ENCODE results near the gene ANO9.
A peak's percentile ranks its signal among the peaks of the same experiment; 100 is the strongest.

Gene ANO9

DNA sequence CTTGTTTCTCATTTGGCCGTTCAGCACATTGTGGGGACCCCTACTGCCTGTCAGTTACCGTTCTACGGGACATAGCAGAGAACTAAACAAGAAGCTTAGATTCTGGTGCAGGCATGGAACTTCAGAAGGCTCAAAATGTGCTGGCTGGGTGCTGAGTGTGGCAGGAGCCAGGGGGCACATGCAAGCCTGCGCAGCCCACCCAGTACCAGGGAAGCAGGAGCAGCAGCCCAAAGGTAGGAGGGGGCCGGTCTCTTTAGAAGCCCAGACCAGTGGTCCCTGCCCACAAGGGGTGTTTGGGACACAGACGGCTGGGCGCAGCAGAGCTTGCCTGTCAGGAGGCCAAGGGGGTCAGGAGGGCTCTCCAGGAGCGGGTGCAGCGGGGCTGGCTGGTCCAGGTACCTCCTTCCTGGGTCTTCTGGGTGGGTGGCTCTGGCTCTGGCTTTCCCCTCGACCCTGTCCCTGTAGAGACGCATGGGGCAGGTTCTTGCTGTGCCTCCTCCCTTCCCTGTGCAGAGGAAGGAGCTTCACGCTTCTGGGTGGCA is 10.5 kb upstream of the ANO9 start:
- TF ChIP-seq ZNF274 (IDR thresholded peaks at IDR 0.05; ENCODE audit: low read depth, low read length) = no peak

DNA sequence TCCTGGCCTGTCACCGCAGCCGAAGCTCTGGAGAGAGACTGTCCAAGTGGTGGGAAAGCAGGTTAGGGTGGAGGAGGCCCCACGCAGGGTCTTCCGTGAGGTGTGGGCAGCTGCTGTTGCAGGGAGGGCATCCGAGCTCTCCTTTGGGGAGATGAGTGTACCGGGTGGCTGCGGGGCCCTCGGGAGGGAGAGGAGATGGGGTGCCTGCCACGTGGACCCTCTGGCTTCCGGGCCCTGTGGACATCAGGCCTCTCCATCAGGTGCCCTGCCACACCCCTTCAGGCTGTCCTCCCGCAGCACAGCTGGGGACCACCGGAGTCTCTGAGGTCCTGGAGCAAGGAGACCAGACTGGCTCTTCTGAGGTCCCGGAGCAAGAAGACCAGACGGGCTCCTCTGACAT is 9.9 kb upstream of the ANO9 start:
- no peak for TF ChIP-seq ZNF274 (IDR thresholded peaks at IDR 0.05; ENCODE audit: low read depth, low read length)
- no peak overlapping the region; the same call in 1 of the 2 replicates for H3K4me3 ChIP-seq (ENCODE audit: low read length)

More for the DNA sequence above, 10.5 kb upstream of the ANO9 start:
- H3K4me3 ChIP-seq (ENCODE audit: low read length) = no peak overlapping the region

DNA sequence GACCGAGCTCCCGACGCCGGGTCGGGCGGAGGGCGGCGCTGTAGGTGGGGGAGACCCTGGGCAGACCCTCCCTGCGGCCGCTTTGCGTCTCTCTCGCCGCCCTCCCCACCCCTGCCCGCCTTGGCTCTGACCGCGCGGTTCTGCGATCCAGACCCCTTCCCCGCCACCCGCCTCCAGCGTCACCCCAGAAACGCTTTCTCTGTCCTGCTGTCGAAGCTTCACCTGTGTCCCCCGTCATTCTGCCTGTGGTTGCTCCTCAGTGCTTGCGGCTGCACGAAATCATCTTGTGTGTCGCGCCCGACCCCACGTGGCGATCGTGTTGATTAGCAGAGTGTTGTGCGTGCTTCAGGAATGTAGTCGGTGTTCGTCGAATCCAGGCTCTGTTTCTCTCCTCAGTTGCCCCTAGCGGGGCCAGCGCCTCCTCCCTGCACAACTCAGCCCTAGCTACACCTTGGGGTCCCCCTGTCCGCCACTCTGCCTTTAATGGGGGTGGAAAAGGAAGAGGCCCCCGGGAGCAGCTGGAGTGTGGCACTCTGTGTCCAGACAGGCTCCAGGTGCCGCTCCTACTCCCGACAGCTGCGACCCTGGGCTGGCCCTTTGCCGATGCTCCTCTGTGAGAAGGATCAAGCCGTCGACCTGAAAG is 9.1 kb upstream of the ANO9 start:
- TF ChIP-seq ZNF274 (IDR thresholded peaks at IDR 0.05; ENCODE audit: low read depth, low read length) = no peak
- H3K4me3 ChIP-seq (ENCODE audit: low read length) = peak overlapping the region; percentile 90

DNA sequence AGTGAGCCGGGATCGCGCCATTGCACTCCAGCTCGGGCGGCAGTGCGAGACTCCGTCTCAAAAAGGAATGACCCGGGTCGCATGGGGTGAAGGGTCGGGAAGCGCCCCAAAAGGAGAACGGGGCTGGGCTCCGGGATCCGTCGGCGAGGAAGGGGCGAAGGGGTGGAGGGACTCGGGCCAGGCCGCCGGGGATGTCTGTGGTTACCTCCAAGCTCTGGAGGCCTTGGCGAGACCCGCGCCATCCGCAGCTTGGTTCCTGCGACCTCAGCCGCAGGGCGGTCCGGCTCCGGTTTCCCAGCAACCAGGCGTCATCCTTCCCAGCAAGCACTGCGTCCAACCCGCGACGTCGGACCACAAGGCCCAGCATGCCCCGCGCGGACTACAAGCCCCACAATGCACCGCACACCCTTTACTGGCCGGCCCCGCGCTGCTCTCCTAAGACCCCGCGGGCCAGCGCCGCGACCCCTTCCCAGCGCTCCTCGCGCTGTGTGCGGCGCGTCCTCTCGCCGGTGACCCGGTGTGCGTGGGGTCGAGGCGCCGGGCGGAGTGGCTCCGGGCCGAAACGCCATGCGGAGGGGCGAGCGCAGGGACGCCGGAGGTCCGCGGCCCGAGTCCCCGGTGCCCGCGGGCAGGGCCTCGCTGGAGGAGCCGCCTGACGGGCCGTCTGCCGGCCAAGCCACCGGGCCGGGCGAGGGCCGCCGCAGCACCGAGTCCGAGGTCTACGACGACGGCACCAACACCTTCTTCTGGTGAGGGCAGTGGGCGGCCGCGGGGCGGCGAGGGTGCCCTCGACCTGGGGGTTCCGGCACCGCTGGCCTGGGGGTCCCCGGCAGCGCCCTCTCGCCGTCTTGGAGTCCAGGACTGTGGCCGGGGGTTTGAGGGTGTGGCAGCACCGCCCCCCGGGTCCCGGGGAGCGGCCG is 8.3 kb upstream of the ANO9 start, which contains the start of gene PTDSS2:
TSS of gene PTDSS2 (plus strand) at position 391 of the 920 bp plus-strand sequence. CDS start at position 568, 177 bp downstream.
- TF ChIP-seq ZNF274 (IDR thresholded peaks at IDR 0.05; ENCODE audit: low read depth, low read length) = no peak

DNA sequence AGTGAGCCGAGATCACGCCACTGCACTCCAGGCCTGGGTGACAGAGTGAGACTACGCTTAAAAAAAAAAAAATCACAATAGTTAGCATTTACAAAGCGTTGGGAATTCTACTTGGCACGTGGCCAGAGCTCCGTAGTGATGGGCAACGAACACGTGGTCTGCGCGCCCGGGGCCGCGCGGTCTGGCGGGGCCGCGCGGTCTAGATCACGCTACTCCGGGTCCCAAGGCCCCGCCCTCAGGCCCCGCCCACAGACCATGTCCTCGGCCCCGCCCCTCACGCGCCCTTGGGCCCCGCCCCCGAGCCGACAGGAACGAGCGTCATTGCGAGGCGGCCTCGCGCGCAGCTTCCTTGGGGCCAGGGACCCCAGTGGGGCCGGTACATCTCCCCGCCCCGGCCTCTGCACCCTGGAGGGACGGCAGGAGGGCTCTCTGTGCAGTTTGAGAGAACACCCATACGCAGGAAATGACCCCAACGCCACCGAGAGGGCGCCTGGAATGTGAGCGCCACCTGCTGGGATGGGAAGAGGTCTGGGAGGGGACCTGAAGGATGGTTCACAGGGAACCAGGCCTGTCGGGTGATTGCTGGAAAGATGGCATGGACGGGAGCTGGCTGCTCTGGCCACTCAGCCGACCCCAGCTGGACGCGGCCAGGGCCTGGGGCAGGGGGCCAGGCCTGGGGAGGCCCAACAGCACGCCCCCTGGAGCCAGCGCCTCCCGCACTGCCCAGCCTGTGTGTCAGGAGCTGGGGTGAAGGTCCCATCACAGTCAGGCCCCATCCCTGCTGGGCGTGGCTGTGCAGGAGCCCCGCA is 6.3 kb upstream of the ANO9 start:
- no peak for TF ChIP-seq ZNF274 (IDR thresholded peaks at IDR 0.05; ENCODE audit: low read depth, low read length)
- H3K4me3 ChIP-seq (ENCODE audit: low read length) = peak overlapping the region; percentile 60; the same call in 1 of the 2 replicates

More for the DNA sequence above, 8.3 kb upstream of the ANO9 start, which contains the start of gene PTDSS2:
- peak within 1 kb of the TSS; percentile 90 for H3K4me3 ChIP-seq (ENCODE audit: low read length)

DNA sequence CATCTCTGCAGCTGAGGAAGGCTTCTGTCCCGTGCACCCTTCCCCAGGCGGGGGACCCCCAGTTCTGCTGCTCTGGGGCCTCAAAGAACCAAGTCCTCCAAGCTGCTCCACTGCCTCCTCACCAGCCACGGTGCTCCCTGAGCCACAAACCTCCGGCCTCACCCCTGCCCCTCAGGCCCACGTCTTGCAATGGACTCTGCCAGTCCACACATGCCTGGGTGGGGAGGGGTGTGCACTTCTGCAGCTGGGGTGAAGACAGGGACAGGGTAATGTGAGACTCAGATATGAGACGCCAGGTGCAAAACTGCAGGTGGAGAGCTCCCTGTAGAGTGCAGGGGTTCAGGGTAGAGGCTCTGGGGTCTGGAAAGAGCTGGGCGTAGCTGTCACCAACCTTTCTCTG is 5.1 kb upstream of the ANO9 start:
- no peak overlapping the region for H3K4me3 ChIP-seq (ENCODE audit: low read length)

DNA sequence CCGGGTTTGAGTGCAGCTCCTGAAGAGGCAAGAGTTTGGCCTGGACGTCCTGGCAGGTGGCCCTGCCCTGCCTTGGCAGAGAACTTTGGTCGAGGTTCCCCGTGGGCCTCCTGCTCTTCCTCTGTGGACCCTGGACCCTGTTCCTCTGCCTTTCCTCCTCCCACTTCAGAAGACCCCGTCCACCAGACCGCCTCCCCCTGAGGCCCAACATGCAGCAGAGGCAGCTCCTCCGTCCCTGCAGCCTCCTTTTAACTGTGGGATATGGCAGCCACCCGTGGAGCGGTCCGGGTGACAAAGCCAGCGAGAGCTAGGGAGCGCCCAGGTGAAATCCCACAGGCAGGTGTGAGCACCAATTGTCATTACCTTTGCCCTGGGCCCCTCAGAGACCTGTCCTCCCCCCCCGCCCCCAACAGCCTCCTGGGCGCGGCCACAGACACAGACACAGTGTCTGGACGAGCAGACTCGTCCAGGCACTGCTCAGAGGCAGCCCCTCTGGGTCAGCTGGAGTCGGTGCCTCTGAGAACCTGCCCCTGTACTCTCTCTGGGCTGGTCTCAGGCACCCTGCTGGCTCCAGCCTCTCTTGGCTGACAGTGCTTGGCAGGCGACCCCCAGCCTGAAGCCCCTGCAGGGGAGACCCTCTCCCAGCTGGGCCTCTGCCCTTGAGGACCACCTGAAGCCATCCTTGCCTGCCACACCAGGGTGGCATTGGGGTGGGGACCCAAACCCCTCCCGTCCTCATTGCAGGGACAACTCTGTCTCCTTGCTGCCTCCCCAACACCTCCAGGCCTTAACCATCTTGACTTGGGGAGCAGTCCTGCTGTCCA is 4.2 kb upstream of the ANO9 start:
- no peak for TF ChIP-seq ZNF274 (IDR thresholded peaks at IDR 0.05; ENCODE audit: low read depth, low read length)
- no peak overlapping the region for H3K4me3 ChIP-seq (ENCODE audit: low read length)

More for the DNA sequence above, 5.1 kb upstream of the ANO9 start:
- TF ChIP-seq ZNF274 (IDR thresholded peaks at IDR 0.05; ENCODE audit: low read depth, low read length) = no peak

DNA sequence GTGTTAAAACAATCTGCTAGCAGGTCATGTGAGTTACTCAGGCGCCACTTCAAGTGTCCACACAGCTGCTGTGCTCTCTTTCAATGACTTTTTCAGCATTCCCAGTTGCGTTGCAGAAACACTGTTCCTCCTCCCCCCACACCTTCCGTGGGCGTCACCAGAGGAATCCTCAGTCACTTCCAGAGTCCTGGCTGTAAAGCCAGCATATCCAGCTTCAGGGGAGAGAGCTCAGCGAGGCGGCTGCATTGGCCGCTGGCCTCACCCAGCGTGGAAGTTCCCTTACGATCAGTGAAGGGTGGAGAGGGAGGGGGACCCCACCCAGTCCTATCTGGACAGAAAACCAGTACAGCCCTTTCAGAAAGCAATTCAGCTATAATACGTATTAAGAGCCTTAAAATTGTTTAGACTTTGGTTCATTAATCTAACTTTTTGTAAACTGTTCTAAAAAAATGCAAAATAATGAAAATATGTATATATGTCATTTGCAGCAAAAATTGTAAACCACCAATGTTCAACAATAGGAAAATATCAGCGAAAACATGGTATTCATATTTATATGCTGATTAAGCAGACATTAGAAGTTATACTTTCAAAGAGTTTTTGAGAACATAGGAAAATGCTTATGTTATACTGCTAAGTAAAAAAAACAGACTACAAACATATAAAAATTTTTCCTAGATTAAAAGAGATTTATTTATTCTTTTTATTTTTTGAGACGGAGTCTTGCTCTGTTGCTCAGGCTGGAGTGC is 2.8 kb upstream of the ANO9 start:
- TF ChIP-seq ZNF274 (IDR thresholded peaks at IDR 0.05; ENCODE audit: low read depth, low read length) = no peak
- H3K4me3 ChIP-seq (ENCODE audit: low read length) = no peak overlapping the region

DNA sequence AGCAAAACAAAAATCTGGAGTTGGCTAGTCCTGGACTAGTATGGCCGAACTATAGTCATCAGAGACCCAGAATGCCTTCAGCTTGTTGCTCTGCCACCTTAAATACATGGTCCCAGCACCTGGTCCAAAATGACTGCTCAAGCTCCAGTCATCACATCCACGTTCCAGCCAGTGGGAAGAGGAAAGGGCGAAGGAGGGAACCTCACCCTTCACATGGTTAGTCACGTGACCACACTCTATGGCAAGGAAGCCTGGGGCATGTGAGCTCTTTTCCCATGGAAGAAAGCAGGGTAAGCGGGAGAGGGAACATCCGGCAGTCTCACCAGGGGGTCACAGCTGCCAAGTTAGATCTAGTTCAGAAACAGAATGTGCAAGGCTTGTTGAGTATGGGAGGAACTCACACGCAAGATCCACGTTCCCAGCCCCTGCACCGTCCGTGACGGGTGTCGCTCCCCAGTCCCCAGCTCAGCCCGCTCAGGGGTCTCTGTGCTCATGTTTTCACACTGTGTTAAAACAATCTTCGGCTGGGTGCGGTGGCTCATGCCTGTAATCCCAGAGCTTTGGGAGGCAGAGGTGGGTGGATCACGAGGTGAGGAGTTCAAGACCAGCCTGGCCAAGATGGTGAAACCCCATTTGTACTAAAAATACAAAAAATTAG is 1.9 kb upstream of the ANO9 start:
- no peak overlapping the region for H3K4me3 ChIP-seq (ENCODE audit: low read length)
- no peak for TF ChIP-seq ZNF274 (IDR thresholded peaks at IDR 0.05; ENCODE audit: low read depth, low read length)

DNA sequence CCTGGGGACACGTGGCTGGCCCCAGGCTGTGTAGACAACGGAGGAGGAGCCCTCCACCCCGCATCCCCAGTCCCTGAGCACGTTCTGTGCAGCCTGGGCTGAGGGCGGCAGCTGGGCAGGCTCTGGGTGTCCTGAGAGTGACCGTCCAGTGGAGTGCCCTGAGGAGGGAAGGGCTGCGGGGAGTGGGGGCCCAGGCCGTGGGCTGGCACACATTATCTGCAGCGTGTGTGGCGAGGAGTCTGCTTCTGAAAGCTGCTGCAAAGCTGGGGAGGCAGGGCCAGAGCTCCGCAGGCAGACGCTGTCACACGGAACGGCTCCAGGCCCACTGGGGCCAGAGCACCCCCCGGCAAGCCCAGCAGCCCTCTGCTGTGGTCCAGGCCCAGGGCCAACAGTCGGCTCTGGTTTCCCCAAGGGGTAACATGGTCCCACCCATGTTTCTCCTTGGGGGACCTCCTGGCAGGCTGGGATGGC is 835 bp upstream of the ANO9 start:
- H3K4me3 ChIP-seq (ENCODE audit: low read length) = no peak overlapping the region
- no peak for TF ChIP-seq ZNF274 (IDR thresholded peaks at IDR 0.05; ENCODE audit: low read depth, low read length)

DNA sequence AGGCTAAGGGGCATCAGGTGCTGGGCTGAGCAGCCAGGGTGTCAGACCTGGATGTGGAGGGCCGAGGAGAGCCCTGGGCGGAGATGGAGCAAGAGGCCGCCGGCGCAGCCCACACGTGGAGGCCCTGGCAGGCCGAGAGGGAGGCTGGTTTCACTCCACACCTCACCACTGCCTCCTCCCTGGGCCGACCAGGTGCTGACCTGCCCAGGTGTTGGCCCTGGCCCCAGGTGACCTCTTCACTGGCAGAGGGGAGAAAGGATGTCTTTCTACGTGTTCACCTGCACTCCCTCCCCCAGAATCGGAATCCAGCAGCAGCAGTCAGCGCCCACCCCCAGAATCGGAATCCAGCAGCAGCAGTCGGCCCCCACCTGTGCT is 781 bp downstream of the ANO9 start:
- H3K4me3 ChIP-seq (ENCODE audit: low read length) = peak overlapping the region; percentile 61; the same call in 1 of the 2 replicates
- no peak for TF ChIP-seq ZNF274 (IDR thresholded peaks at IDR 0.05; ENCODE audit: low read depth, low read length)

All from GM08714 (cell line).